Lung (tissue), 12 donors: Measurements from ENCODE around the gene DDX42. TPM values are rescaled to one million over a fixed set of nuclear protein-coding genes. Genes with fewer than 3 reads are reported as not detected.

ENCODE experiments used
- ATAC-seq: fragments of 200-7000 bp; cut with Tn5 transposase; one replicate; pipeline ENCODE4 v1.9.1; 2020; ENCODE audit warnings: moderate number of reproducible peaks; ENCODE audit not compliant: insufficient read depth, low FRiP score
- DNase-seq, 3 donors: peaks; one replicate each; pipeline ENCODE4 v3.0.0-alpha.2; 2013 to 2017
- H3K27ac ChIP-seq, 2 donors: one replicate each; pipeline ENCODE4 v1.5.1; 2013; ENCODE audit warnings: mild to moderate bottlenecking in 2 of 2, moderate library complexity in 2 of 2, control low read depth in 1 of 2, inconsistent platforms in 1 of 2, low read depth in 1 of 2, low read length in 1 of 2
- H3K27me3 ChIP-seq, 3 donors: one replicate each; pipeline ENCODE4 v1.5.1; 2013; ENCODE audit warnings: low read length in 2 of 3; ENCODE audit not compliant: control insufficient read depth in 3 of 3, insufficient read depth in 3 of 3
- H3K36me3 ChIP-seq, 4 donors: one replicate each; pipeline ENCODE4 v1.5.1; 2013; ENCODE audit warnings: low read length in 4 of 4, mild to moderate bottlenecking in 1 of 4, moderate library complexity in 1 of 4; ENCODE audit not compliant: control insufficient read depth in 4 of 4, insufficient read depth in 4 of 4
- H3K4me1 ChIP-seq, 5 donors: one replicate each; pipeline ENCODE4 v1.5.1; 2013; ENCODE audit warnings: low read length in 5 of 5, mild to moderate bottlenecking in 2 of 5, moderate library complexity in 1 of 5; ENCODE audit not compliant: control insufficient read depth in 5 of 5, insufficient read depth in 5 of 5
- H3K4me3 ChIP-seq: one replicate; pipeline ENCODE4 v1.5.1; 2013; ENCODE audit warnings: mild to moderate bottlenecking, control low read depth, moderate library complexity
- H3K9ac ChIP-seq, 2 donors: one replicate each; pipeline ENCODE4 v1.5.1; 2013; ENCODE audit warnings: low read length in 2 of 2, control low read depth in 1 of 2; ENCODE audit not compliant: insufficient read depth in 1 of 2
- H3K9me3 ChIP-seq, 4 donors: one replicate each; pipeline ENCODE4 v1.5.1; 2013; ENCODE audit warnings: low read length in 3 of 4, mild to moderate bottlenecking in 1 of 4, moderate library complexity in 1 of 4; ENCODE audit not compliant: control insufficient read depth in 4 of 4, insufficient read depth in 3 of 4
- CTCF ChIP-seq: IDR thresholded peaks from 2 replicates; pipeline ENCODE4 v1.5.1; 2012; ENCODE audit warnings: mild to moderate bottlenecking; ENCODE audit errors: control extremely low read depth, extremely low read depth
- WGBS, 2 donors: extraction: QIAGEN DNeasy Blood & Tissue Kit; methylation state at CpG; one replicate each; pipeline ENCODE4 v1.1.7; 2013; 5-methylcytosine and 5-hydroxymethylcytosine counted together
- polyA plus RNA-seq, 2 donors: library from polyadenylated mRNA; stranded (reverse); fragments of 200-250 nt; gene quantifications; one replicate each; pipeline ENCODE4 v1.2.1, GENCODE V29; 2013
- total RNA-seq, 2 donors: library from RNA; depleted of rRNA in 1 of 2; stranded (reverse); fragments of >200 nt in 1 of 2; gene quantifications; one replicate each; pipeline ENCODE4 v1.2.1, GENCODE V29; 2014 to 2021
- donor health status: control.
- donor health status: control.
- donor health status: Bipolar disorder and iron deficiency.
- donor health status: healthy.
- donor health status: DM: yes; HTN: yes; CAD: no.

The DDX42 gene
- total and polyA plus RNA-seq, 4 donors = 47.8 to 153 (median 75.9) TPM

GRCh38 chr17:63753215-63753614 lies 20.8 kb upstream of the DDX42 start:
- DNase-seq (no peak), ATAC-seq (no peak)
- Histone ChIP-seq H3K27me3 (no peaks in the 10 kb centered on the region), H3K4me3 (no peak overlapping the region), H3K9me3 (no peaks in the 10 kb centered on the region), H3K4me1 (no peaks in the 10 kb centered on the region), H3K36me3 (peaks cover 31 to 58% (median 40%) of the 10 kb centered on the region in 4 donors), H3K9ac (no peak overlapping the region), H3K27ac (no peak overlapping the region)
- WGBS, 2 donors = 83 to 84% methylated on average over 1 of the region's 1 CpG
- no peak for TF ChIP-seq CTCF

GRCh38 chr17:63754046-63754445 lies 19.9 kb upstream of the DDX42 start:
- WGBS, 2 donors = 41 to 91% methylated on average over 3 of the region's 3 CpGs
- Histone ChIP-seq H3K4me1 (no peaks in the 10 kb centered on the region), H3K4me3 (no peak overlapping the region), H3K27me3 (no peaks in the 10 kb centered on the region), H3K36me3 (peaks cover 31 to 60% (median 39%) of the 10 kb centered on the region in 4 donors), H3K27ac (no peak overlapping the region), H3K9ac (no peak overlapping the region), H3K9me3 (no peaks in the 10 kb centered on the region)
- DNase-seq (no peak), ATAC-seq (no peak)
- TF ChIP-seq CTCF = no peak

GRCh38 chr17:63758428-63758827 lies 15.5 kb upstream of the DDX42 start:
- peaks cover 22 to 54% (median 40%) of the 10 kb centered on the region in 4 donors for H3K36me3 ChIP-seq
- H3K27ac ChIP-seq = no peak overlapping the region
- no peaks in the 10 kb centered on the region for H3K27me3 ChIP-seq
- ATAC-seq (no peak), DNase-seq (peak in 1 of 3 donors; percentile 19)
- TF ChIP-seq CTCF = no peak
- H3K4me1 ChIP-seq = peaks cover 0 to 18% (median 0%) of the 10 kb centered on the region in 5 donors
- H3K9ac ChIP-seq = no peak overlapping the region
- H3K4me3 ChIP-seq = no peak overlapping the region
- 90 to 92% methylated on average over 2 of the region's 2 CpGs for WGBS, 2 donors
- H3K9me3 ChIP-seq = no peaks in the 10 kb centered on the region
